Stimulated activated CD4-positive, alpha-beta T cell treated with anti-CD3 and anti-CD28 coated beads, TNF-alpha, amount 100 ng/mL, for 1 hour (primary cell): Measurements from ENCODE around the gene SEC23A.

Experiments
- DNase-seq, 3 donors: peaks; one replicate each; pipeline ENCODE4 v3.0.0-alpha.2; 2020; ENCODE audit warnings: low read depth in 3 of 3, low spot score in 1 of 3

The SEC23A gene

GRCh38 chr14:38992067-38992844 lies 110.8 kb downstream of the SEC23A start:
- no peak for DNase-seq

GRCh38 chr14:38991299-38991698 lies 111.7 kb downstream of the SEC23A start:
- DNase-seq = no peak

- DNase-seq = no peak
These were observed 113.0 kb downstream of the SEC23A start for GRCh38 chr14:38989922-38990546.

GRCh38 chr14:38987781-38988180 lies 115.3 kb downstream of the SEC23A start:
- DNase-seq = no peak

- DNase-seq = no peak
These were observed 120.2 kb downstream of the SEC23A start for GRCh38 chr14:38982837-38983236.

- DNase-seq = no peak
These were observed 120.8 kb downstream of the SEC23A start for GRCh38 chr14:38982278-38982677.
